Mucosa of descending colon (tissue), 3 donors: ENCODE measurements around the gene MT1A. TPM values are rescaled to one million over a fixed set of nuclear protein-coding genes. Genes with fewer than 3 reads are reported as not detected.

Experiments used
- ATAC-seq: fragments of 200-7000 bp; cut with Tn5 transposase; one replicate; pipeline ENCODE4 v1.9.1; 2020; ENCODE audit warnings: mild to moderate bottlenecking, moderate library complexity
- DNase-seq, 3 donors: peaks; one replicate each; pipeline ENCODE4 v3.0.0-alpha.2; 2020
- H3K36me3 ChIP-seq: fragments of 200-600 bp; one replicate; pipeline ENCODE4 v1.8.0; 2021; ENCODE audit warnings: low read depth, mild to moderate bottlenecking
- H3K4me1 ChIP-seq: fragments of 200-600 bp; one replicate; pipeline ENCODE4 v1.8.0; 2021; ENCODE audit warnings: low read depth, mild to moderate bottlenecking
- H3K4me3 ChIP-seq: fragments of 200-600 bp; one replicate; pipeline ENCODE4 v1.8.0; 2021; ENCODE audit warnings: mild to moderate bottlenecking
- H3K9me3 ChIP-seq: fragments of 200-600 bp; one replicate; pipeline ENCODE4 v1.8.0; 2021; ENCODE audit warnings: mild to moderate bottlenecking
- CTCF ChIP-seq: fragments of 200-600 bp; IDR thresholded peaks from one replicate; pipeline ENCODE4 v1.8.0; 2022; ENCODE audit warnings: antibody characterized with exemption, mild to moderate bottlenecking
- intact Hi-C, 2 donors: fragments of 100-400 bp; cut with DNase I in 1 of 2; cut with micrococcal nuclease in 1 of 2; formaldehyde crosslinking; loops; one replicate each; pipeline versions ENCODE4 v1.11.0 to v1.11.1; 2022; cut with DNase I, micrococcal nuclease
- total RNA-seq, 3 donors: library from RNA; stranded (reverse); fragmentation: NEBNext Ultra II Directional in 2 of 3; extraction: Animal tissue kit (Norgen Biotek cat#: 25700) in 2 of 3; gene quantifications; one replicate each; pipeline versions ENCODE4 v1.2.1 to v1.2.4, GENCODE V29; 2021 to 2023
- donor health status: DM: no; HTN: no; CAD: no; lungs with moderate emphysema.
- donor health status: DM: no; HTN: no; CAD: no.
- donor health status: DM: no; HTN: yes; CAD: no.

Gene MT1A
- total RNA-seq, 3 donors from 2014 or later: 4.5 to 9.7 (median 8.9) TPM

- peaks cover 16% of the 10 kb centered on the region for H3K4me1 ChIP-seq
- TF ChIP-seq CTCF: no peak
- no peak overlapping the region for H3K4me3 ChIP-seq
- H3K36me3 ChIP-seq: no peaks in the 10 kb centered on the region
- no peaks in the 10 kb centered on the region for H3K9me3 ChIP-seq
- intact Hi-C loops: no loop called here
- DNase-seq (no peak), ATAC-seq (no peak)
Observed at GRCh38 chr16:56629531-56629930, 8.9 kb upstream of the MT1A start.

- Histone ChIP-seq H3K9me3 (no peaks in the 10 kb centered on the region), H3K4me3 (no peak overlapping the region), H3K36me3 (no peaks in the 10 kb centered on the region), H3K4me1 (peaks cover 15% of the 10 kb centered on the region)
- no peak for TF ChIP-seq CTCF
- ATAC-seq (no peak), DNase-seq (no peak)
- intact Hi-C loops: no loop called here
Observed at GRCh38 chr16:56630134-56630533, 8.3 kb upstream of the MT1A start.

GRCh38 chr16:56631197-56631596, 7.3 kb upstream of the MT1A start:
- Histone ChIP-seq H3K9me3 (no peaks in the 10 kb centered on the region), H3K36me3 (no peaks in the 10 kb centered on the region), H3K4me3 (no peak overlapping the region), H3K4me1 (peaks cover 19% of the 10 kb centered on the region)
- ATAC-seq (no peak), DNase-seq (no peak)
- intact Hi-C loops: no loop called here
- TF ChIP-seq CTCF: no peak

GRCh38 chr16:56631832-56632155, 6.7 kb upstream of the MT1A start:
- intact Hi-C loops: no loop called here
- no peak for ATAC-seq

GRCh38 chr16:56632156-56632847, 6.2 kb upstream of the MT1A start, which contains the start of gene MT1M:
TSS of gene MT1M (plus strand) at chr16:56632659. CDS start at chr16:56632732, 73 bp downstream.
- H3K4me1 ChIP-seq: peaks cover 19% of the 10 kb centered on the region
- no peaks in the 10 kb centered on the region for H3K36me3 ChIP-seq
- intact Hi-C loops: no loop called here
- no peak for TF ChIP-seq CTCF
- ATAC-seq (peak; percentile 91), DNase-seq (peak; percentile 59 to 74 (median 66))
- H3K9me3 ChIP-seq: no peaks in the 10 kb centered on the region
- no peak within 1 kb of the TSS for H3K4me3 ChIP-seq

More at GRCh38 chr16:56631832-56632155, 6.7 kb upstream of the MT1A start:
- no peaks in the 10 kb centered on the region for H3K36me3 ChIP-seq
- peaks cover 19% of the 10 kb centered on the region for H3K4me1 ChIP-seq
- TF ChIP-seq CTCF: no peak
- no peak for DNase-seq
- no peaks in the 10 kb centered on the region for H3K9me3 ChIP-seq
- H3K4me3 ChIP-seq: no peak overlapping the region
